GM23338 (cell line): ENCODE data around the gene IFNL1.
"Not testable (repeated sequence)": the region's sequence is repeated elsewhere in the genome, so short reads cannot be mapped to it uniquely, and the experiment has no call there.

ENCODE experiments used
- CREB1 ChIP-seq: fragments of 250-450 bp; sonication (Bioruptor Pico); IDR thresholded peaks from 2 replicates; pipeline ENCODE4 v1.5.0; 2020; ENCODE audit warnings: low read depth, mild to moderate bottlenecking, moderate library complexity
- EZH2 ChIP-seq: fragments of 200-600 bp; sonication (generic); IDR thresholded peaks from one replicate; pipeline ENCODE4 v1.8.0; 2017; ENCODE audit warnings: antibody characterized with exemption, mild to moderate bottlenecking, low read depth; ENCODE audit not compliant: unreplicated experiment
- EZH2phosphoT487 ChIP-seq: fragments of 200-600 bp; sonication (generic); IDR thresholded peaks from one replicate; pipeline ENCODE4 v1.8.1; 2018; ENCODE audit warnings: antibody characterized with exemption; ENCODE audit not compliant: unreplicated experiment
- JUNB ChIP-seq: IDR thresholded peaks from one replicate; pipeline ENCODE4 v1.6.1; 2016; ENCODE audit warnings: antibody characterized with exemption; ENCODE audit not compliant: unreplicated experiment
- NANOG ChIP-seq: IDR thresholded peaks from 2 replicates; pipeline ENCODE4 v1.6.1; 2016; ENCODE audit warnings: antibody characterized with exemption, borderline replicate concordance
- POLR2AphosphoS5 ChIP-seq: IDR thresholded peaks from 2 replicates; pipeline ENCODE4 v1.6.1; 2016; ENCODE audit warnings: antibody characterized with exemption, low read depth
- STAT1 ChIP-seq: IDR thresholded peaks from one replicate; pipeline ENCODE4 v1.6.1; 2016; ENCODE audit warnings: antibody characterized with exemption; ENCODE audit not compliant: unreplicated experiment
- ZNF114 ChIP-seq: fragments of 250-450 bp; sonication (Bioruptor Pico); IDR thresholded peaks from 2 replicates; pipeline ENCODE4 v1.5.0; 2020; ENCODE audit warnings: mild to moderate bottlenecking, moderate library complexity
- TF ChIP-seq, protein P1 (sequence below), 2 experiments: fragments of 200-600 bp in 1 of 2; sonication (generic) in 1 of 2; conservative IDR thresholded peaks; 2 replicates each; pipeline versions ENCODE4 v1.5.1 to v1.6.1; 2016 to 2017; ENCODE audit warnings: antibody characterized with exemption in 2 of 2, low read depth in 2 of 2, mild to moderate bottlenecking in 2 of 2, moderate library complexity in 1 of 2
- TF ChIP-seq, protein P2 (sequence below): IDR thresholded peaks from one replicate; pipeline ENCODE4 v1.6.1; 2018; ENCODE audit warnings: antibody characterized with exemption; ENCODE audit not compliant: unreplicated experiment
- TF ChIP-seq, protein P3 (sequence below): IDR thresholded peaks from 2 replicates; pipeline ENCODE4 v1.6.1; 2016; ENCODE audit warnings: antibody characterized with exemption

DNA sequence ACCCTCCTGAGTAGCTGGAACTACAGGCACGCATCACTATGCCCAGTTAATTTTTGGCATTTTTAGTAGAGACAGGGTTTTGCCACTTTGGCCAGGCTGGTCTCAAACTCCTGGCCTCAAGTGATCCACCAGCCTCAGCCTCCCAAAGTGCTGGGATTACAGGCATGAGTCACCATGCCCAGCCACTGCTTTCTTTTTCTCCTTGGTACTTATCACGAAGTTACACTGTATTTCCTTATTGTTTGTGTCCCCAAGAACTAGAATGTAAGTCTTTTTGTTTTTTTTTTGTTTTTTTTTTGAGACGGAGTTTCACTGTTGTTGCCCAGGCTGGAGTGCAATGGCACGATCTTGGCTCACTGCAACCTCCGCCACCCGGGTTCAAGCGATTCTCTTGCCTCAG is 43.9 kb downstream of the IFNL1 start:
- TF ChIP-seq, protein P1, sequence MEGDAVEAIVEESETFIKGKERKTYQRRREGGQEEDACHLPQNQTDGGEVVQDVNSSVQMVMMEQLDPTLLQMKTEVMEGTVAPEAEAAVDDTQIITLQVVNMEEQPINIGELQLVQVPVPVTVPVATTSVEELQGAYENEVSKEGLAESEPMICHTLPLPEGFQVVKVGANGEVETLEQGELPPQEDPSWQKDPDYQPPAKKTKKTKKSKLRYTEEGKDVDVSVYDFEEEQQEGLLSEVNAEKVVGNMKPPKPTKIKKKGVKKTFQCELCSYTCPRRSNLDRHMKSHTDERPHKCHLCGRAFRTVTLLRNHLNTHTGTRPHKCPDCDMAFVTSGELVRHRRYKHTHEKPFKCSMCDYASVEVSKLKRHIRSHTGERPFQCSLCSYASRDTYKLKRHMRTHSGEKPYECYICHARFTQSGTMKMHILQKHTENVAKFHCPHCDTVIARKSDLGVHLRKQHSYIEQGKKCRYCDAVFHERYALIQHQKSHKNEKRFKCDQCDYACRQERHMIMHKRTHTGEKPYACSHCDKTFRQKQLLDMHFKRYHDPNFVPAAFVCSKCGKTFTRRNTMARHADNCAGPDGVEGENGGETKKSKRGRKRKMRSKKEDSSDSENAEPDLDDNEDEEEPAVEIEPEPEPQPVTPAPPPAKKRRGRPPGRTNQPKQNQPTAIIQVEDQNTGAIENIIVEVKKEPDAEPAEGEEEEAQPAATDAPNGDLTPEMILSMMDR (conservative IDR thresholded peaks at IDR 0.05; ENCODE audit: low read depth in 2 of 2): not testable (repeated sequence)
- TF ChIP-seq CREB1 (CRISPR knock-in tag); POLR2AphosphoS5; JUNB; EZH2phosphoT487; STAT1; NANOG; EZH2; ZNF114 (CRISPR knock-in tag): not testable (repeated sequence)
- TF ChIP-seq, protein P2, sequence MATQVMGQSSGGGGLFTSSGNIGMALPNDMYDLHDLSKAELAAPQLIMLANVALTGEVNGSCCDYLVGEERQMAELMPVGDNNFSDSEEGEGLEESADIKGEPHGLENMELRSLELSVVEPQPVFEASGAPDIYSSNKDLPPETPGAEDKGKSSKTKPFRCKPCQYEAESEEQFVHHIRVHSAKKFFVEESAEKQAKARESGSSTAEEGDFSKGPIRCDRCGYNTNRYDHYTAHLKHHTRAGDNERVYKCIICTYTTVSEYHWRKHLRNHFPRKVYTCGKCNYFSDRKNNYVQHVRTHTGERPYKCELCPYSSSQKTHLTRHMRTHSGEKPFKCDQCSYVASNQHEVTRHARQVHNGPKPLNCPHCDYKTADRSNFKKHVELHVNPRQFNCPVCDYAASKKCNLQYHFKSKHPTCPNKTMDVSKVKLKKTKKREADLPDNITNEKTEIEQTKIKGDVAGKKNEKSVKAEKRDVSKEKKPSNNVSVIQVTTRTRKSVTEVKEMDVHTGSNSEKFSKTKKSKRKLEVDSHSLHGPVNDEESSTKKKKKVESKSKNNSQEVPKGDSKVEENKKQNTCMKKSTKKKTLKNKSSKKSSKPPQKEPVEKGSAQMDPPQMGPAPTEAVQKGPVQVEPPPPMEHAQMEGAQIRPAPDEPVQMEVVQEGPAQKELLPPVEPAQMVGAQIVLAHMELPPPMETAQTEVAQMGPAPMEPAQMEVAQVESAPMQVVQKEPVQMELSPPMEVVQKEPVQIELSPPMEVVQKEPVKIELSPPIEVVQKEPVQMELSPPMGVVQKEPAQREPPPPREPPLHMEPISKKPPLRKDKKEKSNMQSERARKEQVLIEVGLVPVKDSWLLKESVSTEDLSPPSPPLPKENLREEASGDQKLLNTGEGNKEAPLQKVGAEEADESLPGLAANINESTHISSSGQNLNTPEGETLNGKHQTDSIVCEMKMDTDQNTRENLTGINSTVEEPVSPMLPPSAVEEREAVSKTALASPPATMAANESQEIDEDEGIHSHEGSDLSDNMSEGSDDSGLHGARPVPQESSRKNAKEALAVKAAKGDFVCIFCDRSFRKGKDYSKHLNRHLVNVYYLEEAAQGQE: not testable (repeated sequence)
- TF ChIP-seq, protein P3, sequence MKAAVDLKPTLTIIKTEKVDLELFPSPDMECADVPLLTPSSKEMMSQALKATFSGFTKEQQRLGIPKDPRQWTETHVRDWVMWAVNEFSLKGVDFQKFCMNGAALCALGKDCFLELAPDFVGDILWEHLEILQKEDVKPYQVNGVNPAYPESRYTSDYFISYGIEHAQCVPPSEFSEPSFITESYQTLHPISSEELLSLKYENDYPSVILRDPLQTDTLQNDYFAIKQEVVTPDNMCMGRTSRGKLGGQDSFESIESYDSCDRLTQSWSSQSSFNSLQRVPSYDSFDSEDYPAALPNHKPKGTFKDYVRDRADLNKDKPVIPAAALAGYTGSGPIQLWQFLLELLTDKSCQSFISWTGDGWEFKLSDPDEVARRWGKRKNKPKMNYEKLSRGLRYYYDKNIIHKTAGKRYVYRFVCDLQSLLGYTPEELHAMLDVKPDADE: not testable (repeated sequence)
